Measurements from ENCODE around the gene SLC16A12. TPM values are rescaled to one million over a fixed set of nuclear protein-coding genes. Genes with fewer than 3 reads are reported as not detected.

The SLC16A12 gene
- total and polyA plus RNA-seq, 2 of the 8 experiments (the other 6 are each of a cell fraction or from before 2014, with no cell fraction given): 1.6 to 1.9 TPM

DNA sequence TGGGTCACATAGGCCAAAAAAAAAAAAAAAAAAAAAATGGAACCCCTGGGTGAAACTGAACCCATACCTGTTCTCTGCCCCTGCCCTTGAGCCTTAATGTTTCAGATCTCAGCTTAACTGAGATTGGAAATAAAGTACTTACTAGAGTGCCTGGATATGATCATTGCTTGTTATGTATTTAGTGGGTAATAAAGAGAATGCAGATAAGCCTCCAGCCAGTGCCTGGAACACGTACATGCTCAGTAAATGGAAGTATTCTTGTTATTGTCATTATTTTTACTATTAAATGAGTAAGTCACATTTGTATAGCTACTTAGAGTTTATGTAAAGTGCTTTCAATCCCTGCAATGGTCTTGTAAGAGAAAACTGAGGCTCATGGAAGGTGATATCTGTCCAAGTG is 14.7 kb downstream of the SLC16A12 start:
- H4K20me1 ChIP-seq (replicated peaks in 1 of 2; ENCODE audit: control insufficient read depth in 1 of 2, insufficient read depth in 2 of 2, low read length in 2 of 2): no peaks in the 10 kb centered on the region
- no peaks in the 10 kb centered on the region for H3K36me3 ChIP-seq (ENCODE audit: control insufficient read depth in 2 of 4, insufficient read depth in 4 of 4, low read length in 3 of 4)
- DNase-seq (ENCODE audit: low read depth in 1 of 2, low spot score in 2 of 2) (no peak), FAIRE-seq (no peak)
- H3K4me1 ChIP-seq (replicated peaks in 1 of 4; ENCODE audit: control insufficient read depth in 3 of 4, insufficient read depth in 4 of 4, low read length in 3 of 4): no peaks in the 10 kb centered on the region
- TF ChIP-seq POU5F1 (IDR thresholded peaks at IDR 0.05; ENCODE audit: low read depth, low read length): no peak
- TF ChIP-seq PHF8 (conservative IDR thresholded peaks at IDR 0.05; ENCODE audit: low read depth, low read length): no peak
- TF ChIP-seq RXRA (IDR thresholded peaks at IDR 0.05; ENCODE audit: insufficient read depth, low read depth, low read length): no peak
- TF ChIP-seq RFX5 (IDR thresholded peaks at IDR 0.05; ENCODE audit: borderline replicate concordance, low read depth, low read length): no peak
- no peak for TF ChIP-seq HDAC2 (IDR thresholded peaks at IDR 0.05; ENCODE audit: borderline replicate concordance in 1 of 2, low read depth in 2 of 2, low read length in 2 of 2)
- TF ChIP-seq, protein P1, sequence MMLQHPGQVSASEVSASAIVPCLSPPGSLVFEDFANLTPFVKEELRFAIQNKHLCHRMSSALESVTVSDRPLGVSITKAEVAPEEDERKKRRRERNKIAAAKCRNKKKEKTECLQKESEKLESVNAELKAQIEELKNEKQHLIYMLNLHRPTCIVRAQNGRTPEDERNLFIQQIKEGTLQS (IDR thresholded peaks at IDR 0.05; ENCODE audit: insufficient read depth, low read depth, low read length): no peak
- no peak for TF ChIP-seq CEBPB (IDR thresholded peaks at IDR 0.05; ENCODE audit: low read depth, low read length)
- no peak for TF ChIP-seq CTBP2 (IDR thresholded peaks at IDR 0.05; ENCODE audit: borderline replicate concordance, insufficient read depth, insufficient read length, low read length)
- TF ChIP-seq CHD1 (IDR thresholded peaks at IDR 0.05; ENCODE audit: low read depth, low read length): no peak
- no peak for TF ChIP-seq BACH1 (IDR thresholded peaks at IDR 0.05; ENCODE audit: low read length)
- TF ChIP-seq, protein P2, sequence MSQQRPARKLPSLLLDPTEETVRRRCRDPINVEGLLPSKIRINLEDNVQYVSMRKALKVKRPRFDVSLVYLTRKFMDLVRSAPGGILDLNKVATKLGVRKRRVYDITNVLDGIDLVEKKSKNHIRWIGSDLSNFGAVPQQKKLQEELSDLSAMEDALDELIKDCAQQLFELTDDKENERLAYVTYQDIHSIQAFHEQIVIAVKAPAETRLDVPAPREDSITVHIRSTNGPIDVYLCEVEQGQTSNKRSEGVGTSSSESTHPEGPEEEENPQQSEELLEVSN (IDR thresholded peaks at IDR 0.05): no peak
- no peak for TF ChIP-seq BCL11A (IDR thresholded peaks at IDR 0.05; ENCODE audit: low read depth in 2 of 2, low read length in 2 of 2)
- H3K79me2 ChIP-seq (ENCODE audit: control insufficient read depth in 1 of 2, insufficient read depth in 2 of 2, low read length in 2 of 2): no peaks in the 10 kb centered on the region
- H2BK120ac ChIP-seq (replicated peaks; ENCODE audit: low read depth, low read length): no peak overlapping the region
- H3K9ac ChIP-seq (replicated peaks in 1 of 4; ENCODE audit: extremely low read depth in 1 of 4, low read depth in 3 of 4, low read length in 3 of 4): no peak overlapping the region
- no peak overlapping the region for H2BK15ac ChIP-seq (ENCODE audit: low read length)
- no peaks in the 10 kb centered on the region; the same call in 1 of the 2 replicates for H3K23me2 ChIP-seq (ENCODE audit: low read depth, low read length)
- no peak overlapping the region for H4K8ac ChIP-seq (ENCODE audit: extremely low read depth, insufficient read depth, low read length)
- no peak overlapping the region for H2BK20ac ChIP-seq (ENCODE audit: low read length)
- no peak overlapping the region for H3K18ac ChIP-seq (ENCODE audit: extremely low read depth, low read length)
- H3K56ac ChIP-seq (replicated peaks; ENCODE audit: insufficient read length, low read depth, low read length): no peak overlapping the region
- no peak overlapping the region for H2AFZ ChIP-seq (ENCODE audit: low read length)
- H3K27ac ChIP-seq (ENCODE audit: low read depth, low read length): no peak overlapping the region
- no peak overlapping the region for H3K4me3 ChIP-seq (ENCODE audit: extremely low read depth in 1 of 4, insufficient read depth in 2 of 4, low read depth in 3 of 4, low read length in 4 of 4)
- no peaks in the 10 kb centered on the region for H3K79me1 ChIP-seq (ENCODE audit: low read depth, low read length)
- ChIA-PET POLR2A (ENCODE audit: partially characterized antibody) (interaction anchor here (1.2 kb wide), 1 partner anchor 14 kb away, joined by 3 read pairs; the partner anchor contains the start of gene SLC16A12), CTCF (ENCODE audit: partially characterized antibody) (interaction anchor here (0.9 to 1.3 kb wide), 2 partner anchors 55 to 302 kb away, joined by 3 to 4 read pairs; no protein-coding TSS in a partner anchor)
- H4K5ac ChIP-seq (ENCODE audit: insufficient read length, low read depth, low read length): no peak overlapping the region
- no peak overlapping the region for H3K4ac ChIP-seq (replicated peaks; ENCODE audit: insufficient read length, low read depth, low read length)
- H2BK12ac ChIP-seq (ENCODE audit: low read depth, low read length): no peak overlapping the region
- no peak overlapping the region for H3K4me2 ChIP-seq (ENCODE audit: insufficient read depth in 1 of 2, low read depth in 2 of 2, low read length in 2 of 2)
- no peaks in the 10 kb centered on the region for H3K27me3 ChIP-seq (replicated peaks in 1 of 4; ENCODE audit: control insufficient read depth in 3 of 4, extremely low read depth in 1 of 4, insufficient read depth in 3 of 4, low read length in 3 of 4)
- no peaks in the 10 kb centered on the region for H3K9me3 ChIP-seq (ENCODE audit: insufficient read depth in 2 of 2, low read depth in 1 of 2, low read length in 1 of 2)
- H2BK5ac ChIP-seq (ENCODE audit: low read depth, low read length): no peak overlapping the region
- 91% methylated on average over 1 of the region's 1 CpG; no CpG with 5 or more reads in 1 of the 2 experiments for WGBS, 2 experiments (ENCODE audit: extremely low coverage in 1 of 2, insufficient coverage in 1 of 2, insufficient read length in 1 of 2, insufficient replicate concordance in 2 of 2, low coverage in 1 of 2, low lambda C conversion rate in 2 of 2, missing lambda C conversion rate in 1 of 2)
- no peak overlapping the region for H3K14ac ChIP-seq (ENCODE audit: insufficient read length)
- no peak overlapping the region for H2AK5ac ChIP-seq (ENCODE audit: low read depth, low read length)
- H4K91ac ChIP-seq (replicated peaks; ENCODE audit: insufficient read length, low read length): no peak overlapping the region
- H3K23ac ChIP-seq (ENCODE audit: insufficient read length): no peak overlapping the region

Data from H1 (cell line).